Right lobe of liver (tissue), 4 donors: ENCODE data around the gene MAP3K14.

Experiments
- POLR2A ChIP-seq: fragments of 450-650 bp; IDR thresholded peaks from one replicate; pipeline ENCODE4 v1.6.1; 2017; ENCODE audit warnings: antibody characterized with exemption, mild to moderate bottlenecking
- TF ChIP-seq, protein P1 (sequence below), 4 donors: fragments of 200-600 bp in 3 of 4; fragments of 450-650 bp in 1 of 4; IDR thresholded peaks; one replicate each; pipeline versions ENCODE4 v1.5.1 to v1.8.0; 2016 to 2022; ENCODE audit warnings: antibody characterized with exemption in 4 of 4, mild to moderate bottlenecking in 2 of 4
- donor health status: DM: no; HTN: no; CAD: no.
- donor health status: DM: no; HTN: no; CAD: no.
- donor health status: DM: no; HTN: yes; CAD: no.

DNA sequence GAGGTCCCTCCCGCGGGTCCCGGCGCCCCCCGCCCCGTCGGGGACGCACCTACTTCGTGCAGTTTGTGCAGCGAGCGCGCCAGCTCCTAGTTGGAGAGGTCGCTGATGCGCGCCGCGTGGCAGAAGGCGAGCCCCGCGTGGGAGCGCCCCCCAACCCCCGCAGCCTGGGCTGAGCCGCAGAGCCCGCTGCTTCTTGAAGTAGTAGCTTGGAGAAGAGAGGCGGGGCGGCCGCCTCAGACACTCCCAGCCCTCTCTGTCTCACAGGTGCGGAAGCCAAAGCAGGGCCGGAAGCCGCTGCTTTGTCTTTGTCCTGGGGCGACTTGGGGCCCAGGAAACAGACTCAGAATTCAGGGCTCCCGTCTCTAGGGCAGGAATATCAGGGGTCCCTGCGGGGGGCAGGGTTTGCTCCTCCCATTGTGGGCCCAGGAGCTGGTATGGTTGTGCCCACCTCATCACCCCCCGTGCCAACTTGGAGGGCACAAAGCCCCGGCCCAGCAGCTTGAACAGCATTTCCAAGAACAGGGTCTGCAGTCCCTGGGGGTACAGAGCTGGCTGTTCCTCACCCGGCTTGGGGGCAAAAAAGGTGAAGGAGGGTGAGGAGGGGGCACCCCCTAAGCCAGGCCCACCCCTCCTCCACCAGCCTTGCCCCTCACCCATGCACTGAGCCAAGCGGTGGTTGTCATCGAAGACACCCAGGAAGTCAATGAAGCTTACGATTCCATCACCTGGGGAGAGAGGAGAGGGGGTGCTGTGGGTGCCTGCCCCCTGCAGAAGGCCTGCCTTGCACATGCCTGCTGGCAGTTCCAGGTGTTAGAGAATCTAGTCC, 68.5 kb downstream of the MAP3K14 start:
- TF ChIP-seq POLR2A, result no peak
- TF ChIP-seq, protein P1, sequence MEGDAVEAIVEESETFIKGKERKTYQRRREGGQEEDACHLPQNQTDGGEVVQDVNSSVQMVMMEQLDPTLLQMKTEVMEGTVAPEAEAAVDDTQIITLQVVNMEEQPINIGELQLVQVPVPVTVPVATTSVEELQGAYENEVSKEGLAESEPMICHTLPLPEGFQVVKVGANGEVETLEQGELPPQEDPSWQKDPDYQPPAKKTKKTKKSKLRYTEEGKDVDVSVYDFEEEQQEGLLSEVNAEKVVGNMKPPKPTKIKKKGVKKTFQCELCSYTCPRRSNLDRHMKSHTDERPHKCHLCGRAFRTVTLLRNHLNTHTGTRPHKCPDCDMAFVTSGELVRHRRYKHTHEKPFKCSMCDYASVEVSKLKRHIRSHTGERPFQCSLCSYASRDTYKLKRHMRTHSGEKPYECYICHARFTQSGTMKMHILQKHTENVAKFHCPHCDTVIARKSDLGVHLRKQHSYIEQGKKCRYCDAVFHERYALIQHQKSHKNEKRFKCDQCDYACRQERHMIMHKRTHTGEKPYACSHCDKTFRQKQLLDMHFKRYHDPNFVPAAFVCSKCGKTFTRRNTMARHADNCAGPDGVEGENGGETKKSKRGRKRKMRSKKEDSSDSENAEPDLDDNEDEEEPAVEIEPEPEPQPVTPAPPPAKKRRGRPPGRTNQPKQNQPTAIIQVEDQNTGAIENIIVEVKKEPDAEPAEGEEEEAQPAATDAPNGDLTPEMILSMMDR (IDR thresholded peaks at IDR 0.05), result no peak
